H7 (cell line): ENCODE measurements around the gene VTI1A. TPM values are rescaled to one million over a fixed set of nuclear protein-coding genes. Genes with fewer than 3 reads are reported as not detected.

Experiments
- DNase-seq: peaks from one replicate; pipeline ENCODE4 v3.0.0; 2012
- H3K27me3 ChIP-seq: 2 replicates; pipeline ENCODE4 v1.6.0; 2011; ENCODE audit warnings: mild to moderate bottlenecking, low read length; ENCODE audit not compliant: control insufficient read depth, insufficient read depth
- H3K36me3 ChIP-seq: replicated peaks from 2 replicates; pipeline ENCODE4 v1.5.1; 2011; ENCODE audit warnings: low read length; ENCODE audit not compliant: control insufficient read depth, insufficient read depth
- H3K4me3 ChIP-seq: 2 replicates; pipeline ENCODE4 v1.5.1; 2011; ENCODE audit warnings: low read depth, mild to moderate bottlenecking, control low read depth, low read length, moderate library complexity; ENCODE audit not compliant: insufficient read depth
- total RNA-seq: library from RNA; depleted of rRNA; stranded (reverse); fragments of >200 nt; shearing (Covaris generic); gene quantifications from 2 replicates; pipeline ENCODE4 v1.2.3, GENCODE V29; 2014

The VTI1A gene
- total RNA-seq, 1 experiment from 2014 or later: 13.9 TPM

DNA sequence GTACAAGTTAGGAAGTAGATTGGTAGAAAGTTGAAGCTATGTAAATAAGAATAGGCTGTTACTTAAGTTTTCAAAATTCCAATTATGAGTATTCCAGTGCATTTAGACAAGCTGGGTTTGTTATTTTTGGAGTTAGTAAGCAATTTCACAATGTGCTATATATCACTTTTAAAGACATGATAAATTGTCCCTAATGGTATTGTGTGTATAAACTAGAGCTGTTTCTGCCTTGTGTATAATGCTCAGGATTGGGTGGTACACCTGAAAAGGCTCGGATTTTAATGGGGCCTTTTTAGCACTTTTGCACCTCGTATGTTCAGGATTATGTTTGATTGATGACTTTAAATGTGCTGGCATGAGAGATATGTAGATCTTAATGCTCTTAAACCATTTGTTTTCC is 175.8 kb downstream of the VTI1A start:
- Histone ChIP-seq H3K4me3 (no peak overlapping the region), H3K36me3 (no peaks in the 10 kb centered on the region), H3K27me3 (no peaks in the 10 kb centered on the region)
- DNase-seq: no peak

- no peak overlapping the region for H3K4me3 ChIP-seq
- H3K27me3 ChIP-seq: no peaks in the 10 kb centered on the region
- DNase-seq: no peak
- H3K36me3 ChIP-seq: no peaks in the 10 kb centered on the region
Measured at GRCh38 chr10:112624546-112625048, 177.6 kb downstream of the VTI1A start.

- Histone ChIP-seq H3K36me3 (no peaks in the 10 kb centered on the region), H3K27me3 (no peaks in the 10 kb centered on the region), H3K4me3 (no peak overlapping the region)
- no peak for DNase-seq
Measured at GRCh38 chr10:112628951-112629609, 182.1 kb downstream of the VTI1A start.

DNA sequence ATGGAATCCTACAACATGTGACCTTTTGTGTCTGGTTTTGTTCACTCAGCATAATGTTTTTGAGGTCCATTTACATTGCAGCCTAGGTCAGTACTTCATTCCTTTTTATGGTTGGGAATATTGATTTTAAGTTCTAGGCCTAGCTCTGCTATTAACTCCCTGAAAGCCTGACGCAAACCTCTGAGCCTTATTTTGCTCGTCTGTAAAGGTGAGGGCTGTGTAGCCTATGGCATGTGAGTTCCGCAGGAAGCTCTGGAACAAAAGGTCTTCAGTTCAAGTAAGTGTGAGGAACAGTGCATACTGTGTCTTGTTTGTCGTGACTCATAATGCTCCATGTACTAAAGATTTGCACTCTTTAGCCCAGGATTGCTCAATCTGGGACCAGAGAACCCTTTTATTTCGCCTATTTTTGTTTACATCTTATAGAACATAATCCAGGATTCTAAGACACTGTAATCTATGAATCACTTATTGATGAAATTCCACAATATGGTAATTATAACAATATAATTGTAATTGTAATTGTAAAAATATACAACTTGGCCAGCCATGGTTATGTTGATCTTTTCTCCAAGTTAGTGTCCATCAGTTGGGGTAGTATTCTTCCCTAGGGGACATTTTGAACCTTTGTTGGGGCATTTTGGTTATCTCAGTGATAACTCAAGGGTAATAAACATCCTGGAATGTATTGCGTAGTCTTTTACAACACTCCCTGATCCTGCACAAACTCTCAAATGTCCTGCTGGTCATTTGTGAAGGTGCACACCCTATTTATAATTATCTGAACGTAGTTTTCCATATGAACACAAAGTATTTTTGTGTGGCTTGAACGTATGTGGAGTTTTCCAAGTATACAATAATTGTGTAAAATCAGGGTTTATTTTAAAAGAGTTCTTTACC is 184.7 kb downstream of the VTI1A start:
- Histone ChIP-seq H3K36me3 (no peaks in the 10 kb centered on the region), H3K27me3 (no peaks in the 10 kb centered on the region), H3K4me3 (no peak overlapping the region)
- no peak for DNase-seq

DNA sequence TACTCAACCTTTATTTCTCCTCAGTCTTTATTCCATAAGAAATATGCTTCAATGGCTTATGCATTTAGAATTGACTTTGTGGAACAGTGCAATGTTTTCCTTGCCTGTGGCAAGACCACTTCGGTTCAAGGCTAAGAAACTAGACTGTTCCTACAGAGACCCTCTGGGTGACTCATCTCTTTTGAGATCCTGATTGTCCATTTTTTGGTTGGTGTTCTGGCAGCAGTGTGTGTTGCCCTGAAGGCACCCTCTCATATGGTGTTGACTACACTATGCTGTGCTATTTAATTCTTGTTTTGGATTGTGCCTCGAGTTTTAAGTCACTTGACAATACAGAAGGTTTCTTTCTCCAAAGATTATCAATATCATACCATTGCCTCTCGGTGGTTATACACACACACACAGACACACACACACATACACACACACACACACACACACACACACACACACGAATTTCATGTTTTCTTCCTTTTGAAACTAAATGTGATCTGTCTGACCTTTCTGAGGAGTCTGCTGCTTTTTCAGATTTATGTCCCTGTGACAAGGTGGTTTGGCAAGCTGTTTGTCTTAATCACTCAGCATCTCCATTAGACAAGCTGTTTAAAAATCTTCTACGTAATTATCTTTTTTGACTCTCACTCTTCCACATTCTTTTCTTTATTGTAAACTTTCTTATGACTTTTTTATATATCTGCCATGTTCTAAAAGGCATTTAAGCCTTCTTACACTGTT is 187.2 kb downstream of the VTI1A start:
- Histone ChIP-seq H3K36me3 (no peaks in the 10 kb centered on the region), H3K4me3 (no peak overlapping the region), H3K27me3 (no peaks in the 10 kb centered on the region)
- no peak for DNase-seq

DNA sequence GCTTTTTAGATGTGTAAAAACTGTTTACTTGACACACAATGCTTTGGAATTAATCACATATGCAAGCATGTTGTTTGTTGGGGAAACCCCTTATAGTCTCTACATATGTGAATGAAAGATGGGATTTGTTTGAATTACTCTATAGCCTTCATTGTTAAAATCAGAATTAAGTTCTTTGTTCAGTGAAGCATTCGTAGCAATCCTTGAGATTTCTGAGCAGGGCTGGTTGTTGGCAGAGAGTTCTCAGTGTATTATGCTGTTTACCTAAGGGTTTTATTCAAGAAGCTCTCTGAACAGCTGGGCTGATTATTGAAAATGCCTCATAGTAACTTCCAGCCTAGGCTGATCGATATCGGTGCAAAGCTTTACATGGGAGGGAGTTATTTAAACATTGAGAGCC is 190.9 kb downstream of the VTI1A start:
- H3K27me3 ChIP-seq: no peaks in the 10 kb centered on the region
- DNase-seq: no peak
- no peaks in the 10 kb centered on the region for H3K36me3 ChIP-seq
- H3K4me3 ChIP-seq: no peak overlapping the region

- DNase-seq: no peak
- no peak overlapping the region for H3K4me3 ChIP-seq
- H3K36me3 ChIP-seq: no peaks in the 10 kb centered on the region
- no peaks in the 10 kb centered on the region for H3K27me3 ChIP-seq
Measured at GRCh38 chr10:112639298-112639697, 192.3 kb downstream of the VTI1A start.

DNA sequence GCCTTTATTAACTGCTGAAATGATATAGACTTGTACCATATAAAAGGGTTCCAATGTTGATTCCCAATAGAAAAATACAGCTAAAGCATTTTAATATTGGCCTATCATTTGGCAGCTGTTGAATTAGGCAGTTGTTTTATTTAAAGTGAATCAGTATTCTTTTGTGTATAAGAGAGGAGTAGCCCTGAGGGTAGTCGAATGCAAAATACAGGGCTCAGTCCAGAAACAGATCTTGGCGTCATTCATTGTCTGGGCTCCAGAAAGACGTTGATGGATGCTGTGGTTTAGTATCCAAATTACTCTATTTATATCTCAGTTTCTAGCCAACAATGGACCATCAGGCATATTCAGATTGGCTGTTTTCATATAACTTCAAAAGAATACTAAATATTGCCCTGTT is 193.6 kb downstream of the VTI1A start:
- Histone ChIP-seq H3K36me3 (no peaks in the 10 kb centered on the region), H3K4me3 (no peak overlapping the region), H3K27me3 (no peaks in the 10 kb centered on the region)
- DNase-seq: no peak

DNA sequence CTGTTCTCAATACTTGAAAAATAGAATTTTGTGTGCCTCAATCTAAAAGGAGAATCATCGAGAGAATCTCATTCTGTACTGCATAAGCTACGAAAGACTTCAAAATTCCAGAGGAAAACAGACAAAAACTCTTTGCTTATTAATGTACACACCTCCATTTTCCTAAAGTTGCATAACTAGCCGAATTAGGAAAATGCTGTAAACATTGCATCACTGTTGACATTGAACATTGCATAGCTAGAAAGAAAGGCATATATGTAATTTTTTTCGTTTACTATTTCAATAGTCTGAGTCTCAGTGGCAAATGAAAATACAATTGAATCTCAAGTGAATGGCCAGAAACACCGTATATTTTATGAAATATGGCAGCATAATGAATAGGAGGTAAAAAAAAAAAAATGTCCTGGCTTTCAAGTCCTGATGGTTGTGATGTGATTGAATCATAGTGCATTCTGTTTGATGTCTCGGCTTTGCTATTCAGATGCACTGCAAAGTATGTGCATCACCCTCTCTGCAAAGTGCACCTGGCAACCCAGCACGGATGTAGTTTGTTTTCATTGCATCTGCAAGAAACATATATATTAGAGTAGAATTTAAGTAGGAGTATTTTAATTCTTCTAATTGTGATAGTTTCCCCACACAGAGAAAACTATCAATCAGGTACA is 196.7 kb downstream of the VTI1A start:
- Histone ChIP-seq H3K27me3 (no peaks in the 10 kb centered on the region), H3K4me3 (no peak overlapping the region), H3K36me3 (no peaks in the 10 kb centered on the region)
- no peak for DNase-seq

GRCh38 chr10:112644265-112644645 is 197.2 kb downstream of the VTI1A start:
- Histone ChIP-seq H3K4me3 (no peak overlapping the region), H3K27me3 (no peaks in the 10 kb centered on the region), H3K36me3 (no peaks in the 10 kb centered on the region)
- DNase-seq: no peak

- no peaks in the 10 kb centered on the region for H3K36me3 ChIP-seq
- no peak overlapping the region for H3K4me3 ChIP-seq
- no peaks in the 10 kb centered on the region for H3K27me3 ChIP-seq
- DNase-seq: no peak
Measured at GRCh38 chr10:112649006-112649821, 202.2 kb downstream of the VTI1A start.

DNA sequence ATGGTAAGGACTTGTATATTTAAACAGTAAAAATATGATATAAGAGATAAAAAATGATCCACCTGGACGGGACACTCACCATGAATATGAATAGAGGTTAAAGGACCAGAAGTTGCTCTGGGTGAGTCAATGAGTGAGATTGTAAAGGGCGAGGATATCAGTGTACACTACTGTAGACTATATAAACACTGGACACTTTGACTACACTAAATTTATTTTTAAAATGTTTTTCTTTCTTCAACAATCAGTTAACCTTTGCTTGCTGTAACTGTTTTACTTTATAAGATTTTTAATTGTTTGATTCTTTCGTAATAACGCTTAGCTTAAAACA is 202.8 kb downstream of the VTI1A start:
- Histone ChIP-seq H3K36me3 (no peaks in the 10 kb centered on the region), H3K27me3 (no peaks in the 10 kb centered on the region), H3K4me3 (no peak overlapping the region)
- no peak for DNase-seq

GRCh38 chr10:112650588-112651030 is 203.6 kb downstream of the VTI1A start:
- no peak overlapping the region for H3K4me3 ChIP-seq
- H3K36me3 ChIP-seq: no peaks in the 10 kb centered on the region
- no peaks in the 10 kb centered on the region for H3K27me3 ChIP-seq
- DNase-seq: no peak

DNA sequence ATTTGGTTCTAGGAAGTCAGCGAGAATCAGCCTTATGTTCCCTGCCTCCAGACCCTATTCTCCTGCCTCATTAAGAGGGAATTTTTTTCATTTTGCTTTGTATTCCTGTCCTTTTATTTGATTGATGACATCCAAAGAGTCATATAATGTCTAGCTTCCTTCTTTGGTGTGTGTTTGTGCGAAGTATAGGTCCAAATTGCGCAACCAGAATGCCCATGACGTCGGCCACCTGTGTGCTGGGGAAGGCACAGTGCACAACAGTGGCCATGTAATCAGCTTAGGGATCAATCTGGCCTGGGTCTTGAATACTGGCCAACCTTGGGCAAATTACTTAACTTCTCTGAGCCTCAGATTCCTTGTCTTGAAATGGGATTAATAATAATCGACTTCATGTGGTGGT is 206.2 kb downstream of the VTI1A start:
- DNase-seq: no peak
- no peaks in the 10 kb centered on the region for H3K27me3 ChIP-seq
- no peaks in the 10 kb centered on the region for H3K36me3 ChIP-seq
- no peak overlapping the region for H3K4me3 ChIP-seq
